ENCODE measurements around the gene FMN1. TPM values are rescaled to one million over a fixed set of nuclear protein-coding genes. Genes with fewer than 3 reads are reported as not detected.
"Not testable (repeated sequence)": the region's sequence is repeated elsewhere in the genome, so short reads cannot be mapped to it uniquely, and the experiment has no call there.

The FMN1 gene
- total RNA-seq, 1 donor from 2014 or later: 20.1 TPM

GRCh38 chr15:32852771-32853170 is 341.7 kb downstream of the FMN1 start:
- H3K4me3 ChIP-seq: no peak overlapping the region
- no peak for DNase-seq (ENCODE audit: extremely low spot score in 2 of 2)
- TF ChIP-seq CTCF (IDR thresholded peaks at IDR 0.05) (no peak), POLR2A (IDR thresholded peaks at IDR 0.05) (no peak), POLR2AphosphoS5 (IDR thresholded peaks at IDR 0.05; ENCODE audit: insufficient read depth in 1 of 2, low read depth in 1 of 2) (no peak)
- H3K36me3 ChIP-seq: no peaks in the 10 kb centered on the region
- intact Hi-C loops (cut with DNase I): no loop called here
- no peaks in the 10 kb centered on the region for H3K27me3 ChIP-seq
- no peaks in the 10 kb centered on the region for H3K9me3 ChIP-seq
- no peaks in the 10 kb centered on the region for H3K4me1 ChIP-seq
- no peak overlapping the region for H3K27ac ChIP-seq

DNA sequence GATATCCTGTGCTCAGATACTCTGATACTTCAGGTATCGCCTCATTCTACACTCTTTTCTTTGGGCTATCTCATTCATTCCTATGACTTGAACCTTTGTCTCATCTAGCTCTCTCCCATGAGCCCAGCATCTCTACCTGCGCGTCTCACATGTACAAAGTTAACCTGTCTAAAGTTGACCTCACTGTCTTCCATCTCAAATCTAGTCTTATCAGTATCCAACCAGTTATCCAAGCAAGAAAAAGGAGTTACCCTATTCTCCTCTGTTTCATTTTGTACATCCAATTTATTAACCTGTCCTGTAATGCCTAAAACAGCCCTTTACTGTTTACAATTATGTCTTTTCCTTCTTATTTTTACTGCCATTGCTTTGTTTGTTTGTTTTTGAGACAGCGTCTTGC is 342.5 kb downstream of the FMN1 start:
- H3K27me3 ChIP-seq: no peaks in the 10 kb centered on the region
- TF ChIP-seq POLR2AphosphoS5 (IDR thresholded peaks at IDR 0.05; ENCODE audit: insufficient read depth in 1 of 2, low read depth in 1 of 2) (no peak), CTCF (IDR thresholded peaks at IDR 0.05) (no peak), POLR2A (IDR thresholded peaks at IDR 0.05) (no peak)
- H3K4me3 ChIP-seq: no peak overlapping the region
- intact Hi-C loops (cut with DNase I): no loop called here
- H3K4me1 ChIP-seq: no peaks in the 10 kb centered on the region
- H3K27ac ChIP-seq: no peak overlapping the region
- no peaks in the 10 kb centered on the region for H3K9me3 ChIP-seq
- DNase-seq (ENCODE audit: extremely low spot score in 2 of 2): no peak
- H3K36me3 ChIP-seq: no peaks in the 10 kb centered on the region

DNA sequence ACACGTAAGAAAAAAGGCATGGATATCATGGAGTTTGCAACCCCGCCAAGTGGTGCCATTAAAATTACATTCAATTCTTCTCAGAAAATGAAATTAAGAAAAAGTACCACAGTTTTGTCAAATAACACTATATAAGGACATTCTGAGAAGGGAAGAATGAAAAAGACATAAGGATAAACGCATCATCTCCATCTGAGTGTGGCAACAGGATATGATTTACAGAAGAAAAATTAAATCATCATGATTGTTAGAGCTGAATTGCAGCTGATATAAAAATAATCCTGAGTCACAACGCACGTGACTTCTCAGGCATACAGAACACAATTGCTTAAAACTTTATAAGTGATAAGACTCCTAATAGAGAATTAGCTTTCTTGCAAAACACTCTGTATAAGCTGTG is 342.9 kb downstream of the FMN1 start:
- no peak overlapping the region for H3K27ac ChIP-seq
- no peaks in the 10 kb centered on the region for H3K4me1 ChIP-seq
- no peak for DNase-seq (ENCODE audit: extremely low spot score in 2 of 2)
- H3K9me3 ChIP-seq: no peaks in the 10 kb centered on the region
- H3K36me3 ChIP-seq: no peaks in the 10 kb centered on the region
- intact Hi-C loops (cut with DNase I): no loop called here
- no peak for TF ChIP-seq POLR2AphosphoS5 (IDR thresholded peaks at IDR 0.05; ENCODE audit: insufficient read depth in 1 of 2, low read depth in 1 of 2)
- no peak for TF ChIP-seq POLR2A (IDR thresholded peaks at IDR 0.05)
- no peak for TF ChIP-seq CTCF (IDR thresholded peaks at IDR 0.05)
- H3K4me3 ChIP-seq: no peak overlapping the region
- no peaks in the 10 kb centered on the region for H3K27me3 ChIP-seq

DNA sequence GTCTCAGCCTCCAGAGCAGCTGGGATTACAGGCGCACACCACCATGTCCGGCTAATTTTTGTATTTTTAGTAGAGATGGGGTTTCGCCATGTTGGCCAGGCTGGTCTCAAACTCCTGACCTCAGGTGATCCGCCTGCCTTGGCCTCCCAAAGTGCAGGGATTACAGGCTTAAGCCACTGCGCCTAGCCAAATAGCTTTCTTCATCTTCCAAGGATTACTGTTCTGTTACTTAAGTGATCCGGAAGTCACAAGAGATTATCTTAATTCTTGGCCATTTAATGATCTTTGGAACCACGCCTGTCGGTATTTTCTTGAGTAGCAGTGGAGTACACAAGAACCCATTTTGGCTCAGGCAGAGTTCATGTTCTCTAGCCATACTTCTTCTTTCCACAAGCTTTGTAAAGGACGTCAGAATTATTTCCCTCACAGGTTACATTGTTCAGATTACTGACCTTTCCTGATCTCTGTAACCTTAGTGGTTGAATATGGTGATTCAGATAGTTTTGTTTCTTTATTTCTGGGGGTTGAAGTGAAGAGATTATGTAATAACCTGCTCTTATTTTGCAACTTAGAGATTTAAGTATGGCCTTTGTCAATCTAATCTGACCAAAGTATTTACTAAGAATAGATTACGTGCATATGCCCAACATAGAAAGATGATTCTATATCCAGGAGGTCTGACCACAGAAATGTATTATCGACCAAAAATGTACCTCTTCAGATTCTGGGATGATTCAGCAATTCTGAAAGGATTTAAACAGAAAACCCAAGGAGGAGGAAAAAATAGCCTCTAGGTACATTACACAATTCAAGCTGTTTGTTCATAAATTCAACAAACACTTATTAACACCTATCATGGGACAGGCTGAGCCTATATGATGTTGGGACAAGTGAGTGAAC is 344.5 kb downstream of the FMN1 start:
- no peak for TF ChIP-seq CTCF (IDR thresholded peaks at IDR 0.05)
- no peak for TF ChIP-seq POLR2AphosphoS5 (IDR thresholded peaks at IDR 0.05; ENCODE audit: insufficient read depth in 1 of 2, low read depth in 1 of 2)
- no peak for TF ChIP-seq POLR2A (IDR thresholded peaks at IDR 0.05)
- no peaks in the 10 kb centered on the region for H3K9me3 ChIP-seq
- H3K4me3 ChIP-seq: no peak overlapping the region
- DNase-seq (ENCODE audit: extremely low spot score in 2 of 2): no peak
- H3K27me3 ChIP-seq: no peaks in the 10 kb centered on the region
- no peaks in the 10 kb centered on the region for H3K4me1 ChIP-seq
- H3K27ac ChIP-seq: no peak overlapping the region
- H3K36me3 ChIP-seq: no peaks in the 10 kb centered on the region
- intact Hi-C loops (cut with DNase I): no loop called here

- H3K4me3 ChIP-seq; H3K4me1 ChIP-seq; H3K27ac ChIP-seq; H3K36me3 ChIP-seq; H3K9me3 ChIP-seq; H3K27me3 ChIP-seq; intact Hi-C loops (cut with DNase I); DNase-seq (ENCODE audit: extremely low spot score in 2 of 2): not testable (repeated sequence)
Observed at GRCh38 chr15:32846671-32847070, 347.8 kb downstream of the FMN1 start.

Data from vagina (tissue), 2 donors.